HK-2 (cell line): Measurements from ENCODE around the gene GLTP.
"Not testable (repeated sequence)": the region's sequence is repeated elsewhere in the genome, so short reads cannot be mapped to it uniquely, and the experiment has no call there.

Experiments
- DNase-seq: peaks from one replicate; pipeline ENCODE4 v3.0.0-alpha.2; 2018; ENCODE audit not compliant: unreplicated experiment

GLTP gene, protein sequence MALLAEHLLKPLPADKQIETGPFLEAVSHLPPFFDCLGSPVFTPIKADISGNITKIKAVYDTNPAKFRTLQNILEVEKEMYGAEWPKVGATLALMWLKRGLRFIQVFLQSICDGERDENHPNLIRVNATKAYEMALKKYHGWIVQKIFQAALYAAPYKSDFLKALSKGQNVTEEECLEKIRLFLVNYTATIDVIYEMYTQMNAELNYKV

GRCh38 chr12:109880043-109880931, at the start of gene GLTP:
TSS of gene GLTP (minus strand) at chr12:109880541. CDS start at chr12:109880374, 167 bp downstream.
- peak; percentile 82 for DNase-seq

- DNase-seq = not testable (repeated sequence)
Measured at GRCh38 chr12:109929326-109929725, 49.0 kb upstream of the GLTP start.

- no peak for DNase-seq
Measured at GRCh38 chr12:109928058-109928656, 47.8 kb upstream of the GLTP start.

DNA sequence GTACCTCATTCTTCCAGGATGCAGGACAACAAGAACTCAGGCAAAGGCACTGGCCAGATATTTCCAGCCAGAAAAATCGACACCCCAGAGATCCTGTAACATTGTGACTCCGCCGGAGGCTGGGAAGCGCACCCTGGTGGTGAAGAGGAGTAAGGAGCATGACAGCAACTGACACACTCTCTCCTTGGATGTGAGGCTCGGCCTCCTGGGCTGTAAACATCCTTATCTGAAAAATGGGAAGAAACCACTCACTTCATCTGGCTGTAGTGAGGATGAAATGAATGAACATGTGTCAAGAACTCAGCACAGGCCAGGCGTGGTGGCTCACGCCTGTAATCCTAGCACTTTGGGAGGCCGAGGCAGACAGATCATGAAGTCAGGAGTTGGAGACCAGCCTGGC, 47.3 kb upstream of the GLTP start:
- no peak for DNase-seq

DNA sequence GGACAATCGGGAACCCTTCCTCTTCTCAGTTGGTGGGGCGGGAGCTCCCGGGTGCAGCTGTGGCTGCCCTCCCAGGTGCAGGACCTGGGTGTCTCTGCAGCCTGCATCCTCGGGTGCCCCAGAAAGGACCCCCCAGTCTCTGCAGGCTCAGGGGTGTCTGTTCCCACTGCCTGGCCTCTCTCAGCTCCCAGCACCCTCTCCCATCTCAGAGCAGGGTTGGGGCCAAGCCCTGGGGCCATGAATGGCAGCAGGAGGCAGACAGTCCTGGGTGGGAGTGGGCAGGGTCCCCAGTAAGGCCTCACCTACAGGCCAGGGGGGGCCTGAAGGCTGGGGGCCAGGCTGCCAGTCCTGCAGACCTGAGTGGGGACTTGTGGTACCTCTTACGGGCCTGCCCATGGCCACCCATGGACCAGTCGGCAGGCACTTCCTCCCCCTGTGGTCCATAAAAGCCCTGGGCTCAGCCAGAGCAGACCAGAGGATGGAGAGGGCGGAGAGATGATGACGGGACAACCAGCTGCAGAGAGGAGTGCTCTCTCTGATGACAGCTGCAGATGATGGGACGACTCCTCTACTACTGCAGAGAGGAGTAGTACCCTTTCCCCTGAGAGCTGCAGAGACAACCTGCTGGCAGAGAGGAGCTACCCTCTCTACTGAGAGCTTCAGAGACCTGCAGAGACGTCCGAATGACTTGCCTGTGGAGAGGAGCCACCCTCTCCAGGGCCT, 46.3 kb upstream of the GLTP start:
- DNase-seq = no peak

DNA sequence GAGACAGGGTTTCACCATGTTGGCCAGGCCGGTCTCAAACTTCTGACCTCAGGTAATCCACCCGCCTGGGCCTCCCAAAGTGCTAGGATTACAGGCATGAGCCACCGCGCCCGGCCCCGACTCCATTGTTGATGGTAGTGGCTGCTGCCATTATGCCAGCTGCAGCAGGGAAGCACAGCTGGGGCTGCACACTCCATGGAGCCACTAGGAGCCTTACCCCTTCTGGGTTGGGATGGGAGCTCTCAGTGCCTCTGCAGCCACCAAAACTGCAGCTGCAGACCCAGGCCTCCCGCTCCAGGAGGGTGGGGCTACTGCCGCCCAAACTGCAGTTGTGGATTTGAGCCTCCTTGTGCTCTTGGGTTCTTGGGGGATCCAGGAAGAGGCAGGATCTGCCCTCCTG, 45.7 kb upstream of the GLTP start:
- no peak for DNase-seq

DNA sequence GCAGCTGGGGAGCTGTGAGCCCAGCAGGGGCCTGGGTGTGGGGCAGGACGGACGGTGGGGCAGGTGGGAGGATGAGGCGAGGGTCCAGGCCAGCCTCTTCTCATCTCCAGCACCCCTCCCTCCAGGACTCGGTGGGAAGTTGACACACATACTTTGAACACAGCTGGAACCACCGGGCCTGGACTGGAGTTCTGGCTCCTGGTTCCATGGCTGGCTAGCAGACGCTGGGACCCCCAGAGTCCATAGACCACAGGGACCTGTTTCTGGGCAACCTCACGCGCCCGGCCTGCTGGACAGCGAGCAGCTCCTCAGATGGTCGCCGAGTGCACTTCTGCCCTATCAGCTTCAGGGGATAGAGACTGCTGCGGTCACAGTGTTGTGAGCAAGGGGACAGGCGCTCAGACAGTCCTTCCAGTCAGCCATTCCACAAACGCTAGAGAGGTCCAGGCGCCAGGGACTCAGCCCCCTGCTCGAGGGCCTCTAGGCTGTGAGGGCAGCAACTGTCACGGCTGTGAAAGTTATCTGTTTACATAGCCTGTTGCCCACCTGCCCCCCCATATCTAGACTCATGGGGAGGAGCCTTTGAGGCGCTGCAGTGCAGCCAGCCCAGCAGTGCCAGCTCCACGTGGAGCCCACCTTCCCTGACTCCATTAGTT, 45.0 kb upstream of the GLTP start:
- DNase-seq = no peak

GRCh38 chr12:109923481-109924245, 43.3 kb upstream of the GLTP start:
- no peak for DNase-seq

- DNase-seq = no peak
Measured at GRCh38 chr12:109923038-109923437, 42.7 kb upstream of the GLTP start.

GRCh38 chr12:109921982-109922381, 41.6 kb upstream of the GLTP start:
- DNase-seq = no peak

GRCh38 chr12:109920261-109920780, 40.0 kb upstream of the GLTP start:
- no peak for DNase-seq

DNA sequence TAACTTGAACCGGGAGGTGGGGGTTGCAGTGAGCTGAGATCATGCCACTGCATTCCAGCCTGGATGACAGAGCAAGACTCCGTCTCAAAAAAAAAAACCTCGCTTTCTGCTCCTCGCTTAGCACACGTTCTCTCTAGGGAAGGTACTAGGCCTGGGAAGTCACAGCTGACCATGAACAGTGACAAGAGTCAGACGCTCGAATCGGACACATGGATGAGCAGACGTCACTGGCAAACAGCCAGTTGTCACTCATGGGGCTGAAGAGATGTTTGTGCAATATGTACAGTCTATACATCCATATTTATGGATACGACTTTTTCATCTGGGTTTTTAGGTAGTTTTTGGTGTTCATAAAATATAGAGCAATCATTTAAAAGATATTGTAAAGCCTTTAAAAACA, 39.1 kb upstream of the GLTP start:
- no peak for DNase-seq

- no peak for DNase-seq
Measured at GRCh38 chr12:109916045-109916444, 35.7 kb upstream of the GLTP start.

GRCh38 chr12:109915171-109916040, 35.1 kb upstream of the GLTP start:
- DNase-seq = no peak

DNA sequence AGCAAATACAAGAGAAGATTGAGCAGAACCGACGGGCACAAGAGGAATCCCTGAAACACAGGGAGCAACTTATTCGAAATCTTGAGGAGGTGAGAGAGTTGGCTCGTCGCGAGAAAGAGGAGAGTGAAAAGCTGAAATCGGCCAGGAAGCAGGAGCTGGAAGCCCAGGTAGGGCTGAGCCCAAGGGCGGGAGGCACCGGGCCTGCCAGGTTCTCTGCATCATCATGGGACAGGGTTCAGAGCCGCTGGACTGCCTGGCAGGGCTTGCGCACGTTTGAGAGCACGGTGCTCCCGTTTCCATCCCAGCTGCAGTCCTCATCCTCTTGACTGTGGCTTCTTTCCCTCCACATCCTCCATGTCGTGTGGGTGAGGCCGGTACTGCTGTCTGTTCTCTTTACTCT, 34.1 kb upstream of the GLTP start:
- DNase-seq = no peak

GRCh38 chr12:109912855-109913321, 32.5 kb upstream of the GLTP start:
- no peak for DNase-seq

- peak; percentile 21 for DNase-seq
Measured at GRCh38 chr12:109910969-109911348, 30.6 kb upstream of the GLTP start.

DNA sequence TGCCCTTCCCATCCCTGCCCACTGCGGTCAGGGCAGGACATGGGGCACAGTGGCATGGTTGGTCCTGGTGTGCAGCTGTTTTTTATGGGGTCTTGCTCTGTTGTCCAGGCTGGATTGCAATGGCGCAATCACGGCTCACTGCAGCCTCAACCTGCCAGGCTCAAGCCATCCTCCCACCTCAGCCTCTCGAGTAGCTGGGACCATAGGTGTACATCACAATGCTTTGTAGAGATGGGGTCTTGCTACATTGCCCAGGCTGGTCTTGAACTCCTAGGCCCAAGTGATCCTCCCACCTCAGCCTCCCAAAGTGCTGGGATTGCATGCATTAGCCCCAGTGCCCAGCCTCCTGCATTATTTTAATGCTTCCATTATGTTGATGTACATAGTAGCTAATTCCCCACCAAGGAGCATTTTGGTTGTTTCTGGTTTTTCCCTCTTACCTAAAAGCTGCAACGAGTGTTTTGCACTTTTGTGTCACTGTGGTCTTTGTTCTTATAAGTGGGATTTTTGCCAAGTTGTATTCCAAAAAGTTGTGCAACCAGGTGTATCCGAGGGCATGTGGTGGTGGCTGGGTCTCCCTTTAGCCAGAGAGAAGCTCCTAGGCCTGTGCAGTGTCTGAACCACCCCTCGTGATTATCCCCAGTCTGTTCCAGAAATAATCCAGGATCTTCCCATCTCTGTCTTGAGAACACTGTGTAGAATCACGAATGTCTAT, 30.1 kb upstream of the GLTP start:
- no peak for DNase-seq

- DNase-seq = no peak
Measured at GRCh38 chr12:109905301-109905700, 25.0 kb upstream of the GLTP start.
